Left ventricle myocardium inferior (tissue), 1 donor: ENCODE measurements around the gene PRKG1. TPM values are rescaled to one million over a fixed set of nuclear protein-coding genes. Genes with fewer than 3 reads are reported as not detected.

Source experiments
- DNase-seq: peaks from one replicate; pipeline ENCODE4 v3.0.0-alpha.2; 2020
- H3K27ac ChIP-seq: fragments of 200-600 bp; replicated peaks from 2 replicates; pipeline ENCODE4 v1.8.0; 2021
- H3K27me3 ChIP-seq: fragments of 200-600 bp; 2 replicates; pipeline ENCODE4 v1.8.0; 2021; ENCODE audit warnings: low read depth
- H3K36me3 ChIP-seq: fragments of 200-600 bp; 2 replicates; pipeline ENCODE4 v1.8.0; 2021
- H3K4me1 ChIP-seq: fragments of 200-600 bp; 2 replicates; pipeline ENCODE4 v1.8.0; 2021
- H3K4me3 ChIP-seq: fragments of 200-600 bp; 2 replicates; pipeline ENCODE4 v1.8.0; 2021; ENCODE audit warnings: mild to moderate bottlenecking, moderate library complexity
- H3K9me3 ChIP-seq: fragments of 200-600 bp; replicated peaks from 2 replicates; pipeline ENCODE4 v1.8.0; 2021
- intact Hi-C: fragments of 100-400 bp; cut with micrococcal nuclease; formaldehyde crosslinking; loops from one replicate; pipeline ENCODE4 v1.11.0; 2022
- total RNA-seq: library from RNA; stranded (reverse); fragmentation: NEBNext Ultra II Directional; extraction: Animal tissue kit (Norgen Biotek cat#: 25700); gene quantifications from one replicate; pipeline ENCODE4 v1.2.1, GENCODE V29; 2021
- TF ChIP-seq, protein P1 (sequence below): fragments of 200-600 bp; IDR thresholded peaks from 2 replicates; pipeline ENCODE4 v1.8.0; 2021; ENCODE audit warnings: antibody characterized with exemption, mild to moderate bottlenecking, borderline replicate concordance
- donor health status: DM: no; HTN: yes; CAD: no; lungs with severe emphysema.

The PRKG1 gene
- total RNA-seq, 1 donor from 2014 or later: 38.9 TPM

DNA sequence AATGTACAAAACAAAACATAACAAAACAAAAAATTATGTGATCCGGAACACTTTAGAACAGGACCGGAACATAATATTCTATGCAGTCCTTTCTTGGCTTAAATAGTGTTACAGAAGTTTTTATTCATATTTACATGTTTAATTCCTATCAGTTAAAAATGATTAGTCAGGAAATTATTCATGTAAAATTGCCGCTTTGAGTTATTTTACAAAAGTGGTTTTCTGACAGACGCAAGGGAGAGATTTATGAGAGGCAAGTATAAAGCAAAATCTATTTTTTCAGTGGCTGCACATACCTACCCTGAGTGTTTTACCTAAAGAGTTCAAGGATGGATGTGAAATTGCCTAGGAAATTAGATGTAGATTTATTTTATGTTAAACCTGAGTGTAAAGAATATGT lies 1009.1 kb downstream of the PRKG1 start:
- TF ChIP-seq, protein P1, sequence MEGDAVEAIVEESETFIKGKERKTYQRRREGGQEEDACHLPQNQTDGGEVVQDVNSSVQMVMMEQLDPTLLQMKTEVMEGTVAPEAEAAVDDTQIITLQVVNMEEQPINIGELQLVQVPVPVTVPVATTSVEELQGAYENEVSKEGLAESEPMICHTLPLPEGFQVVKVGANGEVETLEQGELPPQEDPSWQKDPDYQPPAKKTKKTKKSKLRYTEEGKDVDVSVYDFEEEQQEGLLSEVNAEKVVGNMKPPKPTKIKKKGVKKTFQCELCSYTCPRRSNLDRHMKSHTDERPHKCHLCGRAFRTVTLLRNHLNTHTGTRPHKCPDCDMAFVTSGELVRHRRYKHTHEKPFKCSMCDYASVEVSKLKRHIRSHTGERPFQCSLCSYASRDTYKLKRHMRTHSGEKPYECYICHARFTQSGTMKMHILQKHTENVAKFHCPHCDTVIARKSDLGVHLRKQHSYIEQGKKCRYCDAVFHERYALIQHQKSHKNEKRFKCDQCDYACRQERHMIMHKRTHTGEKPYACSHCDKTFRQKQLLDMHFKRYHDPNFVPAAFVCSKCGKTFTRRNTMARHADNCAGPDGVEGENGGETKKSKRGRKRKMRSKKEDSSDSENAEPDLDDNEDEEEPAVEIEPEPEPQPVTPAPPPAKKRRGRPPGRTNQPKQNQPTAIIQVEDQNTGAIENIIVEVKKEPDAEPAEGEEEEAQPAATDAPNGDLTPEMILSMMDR: no peak
- intact Hi-C loops: no loop called here
- no peaks in the 10 kb centered on the region for H3K9me3 ChIP-seq
- no peaks in the 10 kb centered on the region for H3K27me3 ChIP-seq
- H3K36me3 ChIP-seq: no peaks in the 10 kb centered on the region
- no peak overlapping the region for H3K27ac ChIP-seq
- no peaks in the 10 kb centered on the region for H3K4me1 ChIP-seq
- H3K4me3 ChIP-seq: no peak overlapping the region
- no peak for DNase-seq

DNA sequence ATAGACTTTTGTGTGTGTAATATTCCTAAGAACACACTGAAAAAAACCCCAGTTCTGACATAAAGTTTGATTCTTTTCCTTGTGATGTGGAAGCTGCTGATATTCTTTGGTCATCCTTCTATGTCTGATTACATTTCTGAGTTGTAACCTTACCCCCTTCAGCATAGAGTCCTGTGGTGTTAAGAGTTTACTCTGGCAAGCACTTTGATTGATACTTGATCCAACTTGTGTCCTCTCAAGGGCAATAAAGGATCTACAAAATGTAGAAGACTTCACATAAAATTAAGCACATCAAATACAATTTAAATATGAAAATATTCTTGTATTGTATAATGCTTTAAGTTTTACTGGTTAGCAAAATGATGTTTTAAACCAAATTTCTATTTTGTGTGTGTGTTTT lies 1018.1 kb downstream of the PRKG1 start:
- DNase-seq: no peak
- Histone ChIP-seq H3K4me3 (no peak overlapping the region), H3K9me3 (no peaks in the 10 kb centered on the region), H3K27ac (no peak overlapping the region), H3K27me3 (no peaks in the 10 kb centered on the region), H3K36me3 (no peaks in the 10 kb centered on the region), H3K4me1 (no peaks in the 10 kb centered on the region)
- TF ChIP-seq, protein P1: no peak
- intact Hi-C loops: no loop called here

DNA sequence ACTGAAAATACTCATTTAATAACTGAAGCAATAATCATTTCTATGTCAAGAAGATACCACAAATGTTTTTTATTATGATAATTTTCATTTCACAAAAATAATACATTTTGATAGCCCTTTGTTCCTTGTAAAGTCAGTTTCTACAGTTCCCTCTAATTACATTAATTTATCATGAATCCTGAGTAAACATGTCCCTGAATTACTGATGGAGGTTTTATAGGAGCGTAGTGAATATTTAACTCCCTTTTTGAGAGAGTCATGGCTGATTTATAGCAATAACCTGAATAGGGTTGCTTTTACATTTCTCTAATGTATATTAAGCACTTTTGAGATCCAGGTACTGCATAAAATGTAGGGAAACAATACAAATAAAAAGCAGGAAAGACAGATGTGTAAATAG lies 1023.8 kb downstream of the PRKG1 start:
- intact Hi-C loops: no loop called here
- Histone ChIP-seq H3K27me3 (no peaks in the 10 kb centered on the region), H3K27ac (no peak overlapping the region), H3K4me3 (no peak overlapping the region), H3K36me3 (no peaks in the 10 kb centered on the region), H3K4me1 (no peaks in the 10 kb centered on the region), H3K9me3 (no peaks in the 10 kb centered on the region)
- DNase-seq: no peak
- TF ChIP-seq, protein P1: no peak

DNA sequence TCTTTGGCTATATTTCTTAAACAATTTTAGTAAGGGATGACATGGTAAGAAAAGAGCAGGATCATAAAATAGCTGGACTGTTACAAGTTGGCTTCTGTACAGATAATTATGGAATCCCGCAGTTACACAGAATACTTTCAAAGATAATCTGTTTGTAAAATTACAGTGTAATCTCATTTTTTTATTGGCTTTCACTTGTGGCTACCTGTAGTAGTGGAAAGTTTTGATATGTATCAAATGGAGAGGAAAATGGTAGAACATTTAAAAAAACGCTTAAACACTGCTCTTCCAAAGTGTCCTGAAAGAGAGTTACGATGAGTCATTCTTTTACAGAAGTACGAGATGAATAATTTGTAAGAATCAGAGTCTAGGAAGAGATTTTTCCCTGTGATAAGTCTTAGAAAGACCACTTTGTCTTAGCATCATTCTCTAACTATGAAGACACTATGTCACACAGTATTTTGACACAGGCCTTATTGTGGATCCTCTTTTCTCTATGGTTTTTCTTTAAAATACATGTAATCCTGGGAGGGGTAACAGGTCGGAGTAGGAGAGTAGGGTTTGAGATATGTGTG lies 1024.8 kb downstream of the PRKG1 start:
- Histone ChIP-seq H3K27ac (no peak overlapping the region), H3K9me3 (no peaks in the 10 kb centered on the region), H3K36me3 (no peaks in the 10 kb centered on the region), H3K4me3 (no peak overlapping the region), H3K4me1 (no peaks in the 10 kb centered on the region), H3K27me3 (no peaks in the 10 kb centered on the region)
- TF ChIP-seq, protein P1: no peak
- no peak for DNase-seq
- intact Hi-C loops: no loop called here

DNA sequence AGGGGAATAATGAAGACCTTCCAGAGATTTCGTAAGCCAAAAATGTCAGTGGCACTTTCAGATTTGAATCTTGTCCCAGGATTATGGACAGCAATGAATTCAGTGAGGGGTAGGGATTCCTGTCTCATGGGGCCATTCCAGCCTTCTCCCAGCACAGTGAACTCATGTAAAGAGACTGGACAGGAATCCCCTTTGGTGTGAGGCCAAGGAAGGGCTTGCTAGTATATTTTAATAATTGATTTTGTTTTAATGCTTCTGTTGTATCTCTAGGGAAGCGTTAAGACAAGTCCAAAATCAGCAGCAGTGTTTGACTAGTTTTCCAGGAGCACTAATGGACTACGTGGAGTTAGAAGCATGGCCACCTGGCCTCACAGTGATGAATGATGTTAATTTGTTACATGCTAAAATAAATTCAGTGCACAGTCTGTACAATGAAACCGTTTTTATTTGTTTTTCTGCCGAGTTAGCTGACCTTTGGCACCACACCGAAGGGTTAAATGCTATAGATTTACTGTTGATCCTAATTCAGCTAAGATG lies 1025.8 kb downstream of the PRKG1 start:
- TF ChIP-seq, protein P1: no peak
- H3K9me3 ChIP-seq: no peaks in the 10 kb centered on the region
- intact Hi-C loops: no loop called here
- no peak overlapping the region for H3K27ac ChIP-seq
- no peak overlapping the region for H3K4me3 ChIP-seq
- no peaks in the 10 kb centered on the region for H3K27me3 ChIP-seq
- no peak for DNase-seq
- no peaks in the 10 kb centered on the region for H3K4me1 ChIP-seq
- no peaks in the 10 kb centered on the region for H3K36me3 ChIP-seq

DNA sequence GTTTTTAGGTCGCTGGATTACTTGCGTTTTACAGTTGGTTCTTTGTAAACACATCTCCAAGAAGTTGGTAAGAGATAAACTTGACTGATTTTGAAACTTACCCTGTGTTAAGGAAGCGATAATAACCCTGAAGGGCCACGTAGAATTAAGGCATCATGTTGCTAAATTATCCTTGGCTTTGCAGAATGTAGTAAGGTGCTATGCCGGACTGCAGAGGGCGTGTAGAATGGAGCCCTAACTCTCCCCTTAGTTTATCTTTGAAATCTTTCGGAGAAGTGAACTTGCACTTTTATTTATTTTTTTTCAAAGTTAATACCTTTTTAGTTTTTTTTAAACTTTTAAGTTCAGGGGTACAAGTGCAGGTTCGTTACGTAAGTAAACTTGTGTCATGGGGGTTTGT lies 1031.0 kb downstream of the PRKG1 start:
- no peak overlapping the region for H3K27ac ChIP-seq
- no peaks in the 10 kb centered on the region for H3K9me3 ChIP-seq
- H3K4me3 ChIP-seq: no peak overlapping the region
- no peaks in the 10 kb centered on the region for H3K27me3 ChIP-seq
- peaks cover 7% of the 10 kb centered on the region for H3K4me1 ChIP-seq
- DNase-seq: no peak
- intact Hi-C loops: no loop called here
- TF ChIP-seq, protein P1: no peak
- H3K36me3 ChIP-seq: no peaks in the 10 kb centered on the region
